ENCODE measurements around the gene POMP. TPM values are rescaled to one million over a fixed set of nuclear protein-coding genes. Genes with fewer than 3 reads are reported as not detected.
A peak's percentile ranks its signal among the peaks of the same experiment; 100 is the strongest.
"Not testable (repeated sequence)": the region's sequence is repeated elsewhere in the genome, so short reads cannot be mapped to it uniquely, and the experiment has no call there.

The POMP gene
- total RNA-seq, 1 donor from 2014 or later = 98.9 TPM

DNA sequence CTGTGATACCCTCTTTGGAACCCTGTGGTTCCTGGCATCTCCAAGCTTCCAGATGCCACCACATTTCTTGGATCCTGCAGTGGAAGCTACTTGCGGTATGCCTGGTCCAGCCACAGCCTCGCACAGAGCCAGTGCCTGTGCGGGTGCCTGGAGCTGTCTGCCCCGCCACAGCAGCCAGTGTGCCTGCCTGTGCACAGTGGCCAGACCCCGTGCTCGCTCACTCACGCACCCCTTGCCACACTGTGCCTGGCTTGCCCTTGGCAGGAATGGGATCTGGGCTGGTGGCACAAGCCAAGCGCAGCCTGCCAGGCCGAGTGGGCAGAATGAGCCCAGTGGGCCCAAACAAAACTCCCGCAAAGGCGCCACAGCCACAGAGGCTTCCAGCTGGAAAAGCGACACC lies 26.2 kb downstream of the POMP start:
- no peaks in the 10 kb centered on the region for H3K79me2 ChIP-seq (ENCODE audit: low read depth)
- Mint-ChIP-seq H3K27me3 (ENCODE audit: insufficient read depth, low read depth) (no peaks in the 10 kb centered on the region), H3K4me3 (no peak overlapping the region), H3K4me1 (no peaks in the 10 kb centered on the region), H3K27ac (no peak overlapping the region), H3K9me3 (peaks cover 13% of the 10 kb centered on the region), H3K36me3 (no peaks in the 10 kb centered on the region)
- peaks cover 2% of the 10 kb centered on the region for H3F3A ChIP-seq (ENCODE audit: low read depth)
- no peaks in the 10 kb centered on the region for H4K20me1 ChIP-seq (ENCODE audit: low read depth)
- no peak for TF ChIP-seq EZH2 (IDR thresholded peaks at IDR 0.05)
- no peak for TF ChIP-seq EZH2phosphoT487 (IDR thresholded peaks at IDR 0.05)
- TF ChIP-seq, protein P1, sequence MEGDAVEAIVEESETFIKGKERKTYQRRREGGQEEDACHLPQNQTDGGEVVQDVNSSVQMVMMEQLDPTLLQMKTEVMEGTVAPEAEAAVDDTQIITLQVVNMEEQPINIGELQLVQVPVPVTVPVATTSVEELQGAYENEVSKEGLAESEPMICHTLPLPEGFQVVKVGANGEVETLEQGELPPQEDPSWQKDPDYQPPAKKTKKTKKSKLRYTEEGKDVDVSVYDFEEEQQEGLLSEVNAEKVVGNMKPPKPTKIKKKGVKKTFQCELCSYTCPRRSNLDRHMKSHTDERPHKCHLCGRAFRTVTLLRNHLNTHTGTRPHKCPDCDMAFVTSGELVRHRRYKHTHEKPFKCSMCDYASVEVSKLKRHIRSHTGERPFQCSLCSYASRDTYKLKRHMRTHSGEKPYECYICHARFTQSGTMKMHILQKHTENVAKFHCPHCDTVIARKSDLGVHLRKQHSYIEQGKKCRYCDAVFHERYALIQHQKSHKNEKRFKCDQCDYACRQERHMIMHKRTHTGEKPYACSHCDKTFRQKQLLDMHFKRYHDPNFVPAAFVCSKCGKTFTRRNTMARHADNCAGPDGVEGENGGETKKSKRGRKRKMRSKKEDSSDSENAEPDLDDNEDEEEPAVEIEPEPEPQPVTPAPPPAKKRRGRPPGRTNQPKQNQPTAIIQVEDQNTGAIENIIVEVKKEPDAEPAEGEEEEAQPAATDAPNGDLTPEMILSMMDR (IDR thresholded peaks at IDR 0.05) = no peak
- peak overlapping the region; percentile 84 for H2AFZ ChIP-seq (replicated peaks)
- no peak overlapping the region for H3K27ac ChIP-seq
- H3K9ac ChIP-seq = no peak overlapping the region
- no peaks in the 10 kb centered on the region for H3K9me3 ChIP-seq (ENCODE audit: low read depth)
- no peaks in the 10 kb centered on the region for H3K36me3 ChIP-seq
- no peak for DNase-seq (ENCODE audit: low spot score)
- no peak overlapping the region for H3K4me3 ChIP-seq
- H3K4me1 ChIP-seq = no peaks in the 10 kb centered on the region
- H3K27me3 ChIP-seq = no peaks in the 10 kb centered on the region
- no peak overlapping the region for H3K4me2 ChIP-seq

DNA sequence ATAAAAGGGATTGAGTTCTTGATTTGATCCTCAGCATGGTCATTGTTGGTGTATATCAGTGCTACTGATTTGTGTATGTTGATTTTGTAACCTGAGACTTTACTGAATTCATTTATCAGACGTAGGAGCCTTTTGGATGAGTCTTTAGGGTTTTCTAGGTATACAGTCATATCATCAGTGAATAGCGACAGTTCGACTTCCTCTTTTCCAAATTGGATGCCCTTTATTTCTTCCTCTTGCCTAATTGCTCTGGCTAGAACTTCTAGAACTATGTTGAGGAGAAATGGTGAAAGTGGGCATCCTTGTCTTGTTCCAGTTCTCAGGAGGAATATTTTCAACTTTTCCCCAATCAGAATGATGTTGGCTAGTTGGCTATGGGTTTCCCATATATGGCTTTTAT lies 27.0 kb downstream of the POMP start:
- Mint-ChIP-seq H3K27ac (no peak overlapping the region), H3K9me3 (peaks cover 13% of the 10 kb centered on the region), H3K36me3 (no peaks in the 10 kb centered on the region), H3K4me3 (no peak overlapping the region), H3K27me3 (ENCODE audit: insufficient read depth, low read depth) (no peaks in the 10 kb centered on the region), H3K4me1 (no peaks in the 10 kb centered on the region)
- Histone ChIP-seq H3K9ac (no peak overlapping the region), H4K20me1 (ENCODE audit: low read depth) (no peaks in the 10 kb centered on the region), H3K27me3 (no peaks in the 10 kb centered on the region), H3K4me3 (no peak overlapping the region), H3K9me3 (ENCODE audit: low read depth) (no peaks in the 10 kb centered on the region), H2AFZ (replicated peaks) (no peak overlapping the region), H3K27ac (no peak overlapping the region), H3K4me1 (no peaks in the 10 kb centered on the region), H3K4me2 (no peak overlapping the region), H3K36me3 (no peaks in the 10 kb centered on the region), H3K79me2 (ENCODE audit: low read depth) (no peaks in the 10 kb centered on the region), H3F3A (ENCODE audit: low read depth) (no peaks in the 10 kb centered on the region)
- no peak for DNase-seq (ENCODE audit: low spot score)
- no peak for TF ChIP-seq EZH2phosphoT487 (IDR thresholded peaks at IDR 0.05)
- no peak for TF ChIP-seq EZH2 (IDR thresholded peaks at IDR 0.05)
- TF ChIP-seq, protein P1 (IDR thresholded peaks at IDR 0.05) = no peak

DNA sequence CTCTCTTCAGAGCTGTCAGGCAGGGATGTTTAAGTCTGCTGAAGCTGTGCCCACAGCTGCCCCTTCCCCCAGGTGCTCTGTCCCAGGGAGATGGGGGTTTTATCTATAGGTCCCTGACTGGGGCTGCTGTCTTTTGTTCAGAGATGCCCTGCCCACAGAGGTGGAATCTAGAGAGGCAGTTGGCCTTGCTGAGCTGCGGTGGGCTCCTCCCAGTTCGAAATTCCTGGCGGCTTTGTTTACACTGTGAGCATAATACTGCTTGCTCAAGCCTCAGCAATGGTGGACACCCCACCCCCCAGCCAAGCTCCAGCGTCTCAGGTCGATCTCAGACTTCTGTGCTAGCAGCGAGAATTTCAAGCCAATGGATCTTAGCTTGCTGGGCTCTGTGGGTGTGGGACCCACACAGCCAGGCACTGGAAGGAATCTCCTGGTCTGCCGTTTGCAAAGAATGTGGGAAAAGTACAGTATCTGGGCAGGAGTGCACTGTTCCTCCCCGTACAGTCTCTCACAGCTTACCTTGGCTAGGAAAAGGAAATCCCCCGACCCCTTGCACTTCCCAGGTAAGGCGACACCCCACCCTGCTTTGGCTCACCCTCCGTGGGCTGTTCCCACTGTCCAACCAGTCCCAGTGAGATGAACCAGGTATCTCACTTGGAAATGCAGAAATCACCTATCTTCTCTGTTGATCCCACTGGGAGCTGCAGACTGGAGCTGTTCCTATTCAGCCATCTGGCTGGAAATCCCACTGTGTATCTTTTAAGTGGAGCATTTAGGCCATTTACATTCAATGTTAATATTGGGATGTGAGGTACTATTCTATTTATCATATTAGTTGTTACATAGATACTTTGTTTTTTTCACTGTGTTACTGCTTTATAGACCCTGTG lies 34.9 kb downstream of the POMP start:
- H3K4me3 Mint-ChIP-seq; H3K9me3 Mint-ChIP-seq; H3K9me3 ChIP-seq (ENCODE audit: low read depth); H3K36me3 Mint-ChIP-seq; H3K4me1 Mint-ChIP-seq; H3K36me3 ChIP-seq; H3F3A ChIP-seq (ENCODE audit: low read depth); H3K27me3 ChIP-seq; H4K20me1 ChIP-seq (ENCODE audit: low read depth); H3K27me3 Mint-ChIP-seq (ENCODE audit: insufficient read depth, low read depth); H3K79me2 ChIP-seq (ENCODE audit: low read depth): not testable (repeated sequence)
- H3K27ac Mint-ChIP-seq = peak overlapping the region; percentile 47
- H3K4me2 ChIP-seq = peak overlapping the region; percentile 88
- H3K4me3 ChIP-seq = peak overlapping the region; percentile 53
- H3K4me1 ChIP-seq = peaks cover 16% of the 10 kb centered on the region
- H3K27ac ChIP-seq = peak overlapping the region; percentile 56
- H3K9ac ChIP-seq = peak overlapping the region; percentile 36
- DNase-seq (ENCODE audit: low spot score) = peak; percentile 87
- H2AFZ ChIP-seq (replicated peaks) = peak overlapping the region; percentile 99

DNA sequence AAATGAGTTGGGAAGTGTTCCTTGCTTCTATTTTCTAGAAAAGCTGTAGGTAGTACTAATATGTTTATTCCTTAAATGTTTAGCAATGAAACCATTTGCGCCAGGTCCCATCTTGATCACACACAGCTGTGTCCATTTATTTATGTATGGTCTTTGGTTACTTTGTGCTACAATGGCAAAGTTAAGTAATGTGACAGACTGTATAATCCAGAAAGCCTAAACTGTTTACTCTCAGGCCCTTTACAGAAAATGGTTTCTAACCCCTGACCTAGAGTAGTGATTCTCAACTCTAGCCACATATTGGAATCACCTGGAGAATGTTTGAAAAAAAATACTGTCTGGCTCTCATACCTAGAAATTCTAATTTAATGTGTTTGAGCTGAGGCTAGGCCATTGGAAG lies 38.5 kb downstream of the POMP start:
- no peak for DNase-seq (ENCODE audit: low spot score)
- Histone ChIP-seq H3K9ac (no peak overlapping the region), H3K9me3 (ENCODE audit: low read depth) (no peaks in the 10 kb centered on the region), H4K20me1 (ENCODE audit: low read depth) (no peaks in the 10 kb centered on the region), H3K4me2 (no peak overlapping the region), H3F3A (ENCODE audit: low read depth) (no peaks in the 10 kb centered on the region), H3K4me3 (no peak overlapping the region), H2AFZ (replicated peaks) (no peak overlapping the region), H3K4me1 (peaks cover 16% of the 10 kb centered on the region), H3K27me3 (no peaks in the 10 kb centered on the region), H3K27ac (no peak overlapping the region), H3K79me2 (ENCODE audit: low read depth) (no peaks in the 10 kb centered on the region), H3K36me3 (no peaks in the 10 kb centered on the region)
- Mint-ChIP-seq H3K4me1 (peaks cover 6% of the 10 kb centered on the region), H3K4me3 (no peak overlapping the region), H3K27ac (no peak overlapping the region), H3K9me3 (no peaks in the 10 kb centered on the region), H3K36me3 (no peaks in the 10 kb centered on the region), H3K27me3 (ENCODE audit: insufficient read depth, low read depth) (no peaks in the 10 kb centered on the region)
- TF ChIP-seq, protein P1 (IDR thresholded peaks at IDR 0.05) = no peak
- TF ChIP-seq EZH2phosphoT487 (IDR thresholded peaks at IDR 0.05) = no peak
- no peak for TF ChIP-seq EZH2 (IDR thresholded peaks at IDR 0.05)
